ENCODE data around the gene BAAT.

DNA sequence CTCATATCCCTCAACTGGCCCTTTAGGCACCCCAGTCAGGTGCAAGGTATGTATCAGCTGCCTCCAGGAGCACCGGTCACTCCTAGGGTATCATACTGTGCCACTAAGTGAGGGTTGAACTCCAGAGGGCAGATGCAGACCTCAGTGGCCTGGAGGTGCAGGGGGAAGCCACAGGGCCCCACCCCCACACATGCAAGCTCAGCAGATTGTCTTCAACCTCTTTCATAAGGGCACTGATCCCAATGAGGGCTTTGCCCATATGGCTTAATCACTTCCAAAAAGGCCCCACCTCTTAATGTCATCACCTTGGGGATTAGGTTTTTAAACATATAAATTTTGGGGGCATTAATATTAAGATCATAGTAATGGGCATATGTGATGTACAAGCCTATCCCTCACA, 28.2 kb downstream of the BAAT start:
- TF ChIP-seq CTCF (IDR thresholded peaks at IDR 0.05; ENCODE audit: insufficient read depth, low read length, poor library complexity, severe bottlenecking) (no peak), EZH2phosphoT487 (conservative IDR thresholded peaks at IDR 0.05; ENCODE audit: low read length) (no peak)

Data from SU-DHL-6 (cell line).